IPS DF 4.7 (cell line): ENCODE data around the gene ICA1.
"Not testable (repeated sequence)": the region's sequence is repeated elsewhere in the genome, so short reads cannot be mapped to it uniquely, and the experiment has no call there.

ENCODE experiments used
- DNase-seq: peaks from one replicate; pipeline ENCODE4 v3.0.0-alpha.2; 2013; ENCODE audit warnings: low spot score; ENCODE audit errors: extremely low read depth

ICA1 gene

DNA sequence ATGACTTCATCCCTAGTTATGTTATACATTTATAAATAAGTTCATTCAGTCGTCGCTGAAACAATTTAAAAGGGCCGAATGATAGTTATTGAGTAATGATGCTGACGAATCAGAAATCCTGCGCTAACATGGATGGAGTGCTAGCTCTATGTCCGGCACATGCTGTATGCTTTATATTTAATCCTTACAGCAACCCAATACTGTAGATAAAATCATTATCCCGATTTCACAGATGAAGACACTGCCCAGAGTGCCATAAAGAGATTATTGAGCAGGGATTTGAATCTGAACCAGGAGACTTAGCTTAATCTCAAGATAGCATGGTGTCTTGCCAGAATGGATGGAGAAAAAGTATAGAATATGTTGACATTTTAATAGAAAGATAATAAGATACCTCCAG lies 1.1 kb upstream of the ICA1 start:
- DNase-seq, result no peak

DNA sequence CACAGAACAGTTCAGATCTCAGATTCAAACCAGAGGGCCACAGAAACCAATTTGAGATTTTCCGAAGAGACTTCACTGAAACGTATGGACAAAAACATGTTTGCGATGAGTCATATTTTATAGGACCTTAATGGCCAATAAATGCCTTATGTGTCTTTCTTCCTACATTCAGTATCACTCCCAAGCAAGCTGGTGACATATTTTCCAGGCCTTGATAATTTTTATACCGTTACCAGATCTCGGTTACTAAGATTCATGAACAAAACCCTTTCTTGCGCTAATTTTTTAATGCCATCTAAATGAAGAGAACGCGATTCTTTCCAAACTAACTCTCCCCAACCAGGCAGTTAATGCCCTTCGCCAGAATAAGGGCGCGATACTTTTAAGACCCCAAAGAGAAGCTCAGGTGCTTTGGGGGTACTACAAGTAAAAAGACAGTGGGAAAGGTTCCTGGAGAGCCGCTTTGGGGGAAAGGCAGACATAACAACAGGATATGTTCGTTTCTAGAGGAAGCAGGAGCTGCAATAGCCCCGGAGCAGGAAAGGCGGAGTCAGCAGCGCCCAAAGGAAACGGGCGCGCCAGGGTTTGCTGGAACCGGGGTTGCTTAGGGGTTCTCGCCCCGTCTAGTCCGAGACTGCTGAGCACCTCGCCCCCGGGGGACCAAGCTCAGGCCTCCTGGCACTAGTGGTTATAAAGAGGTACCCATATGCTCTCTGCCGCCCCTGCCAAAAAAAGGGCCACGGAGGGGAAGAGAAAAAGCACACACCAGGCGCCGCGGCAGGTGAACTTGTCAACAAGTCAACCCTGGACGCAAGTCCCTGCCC lies 884 bp downstream of the ICA1 start:
- no peak for DNase-seq

DNA sequence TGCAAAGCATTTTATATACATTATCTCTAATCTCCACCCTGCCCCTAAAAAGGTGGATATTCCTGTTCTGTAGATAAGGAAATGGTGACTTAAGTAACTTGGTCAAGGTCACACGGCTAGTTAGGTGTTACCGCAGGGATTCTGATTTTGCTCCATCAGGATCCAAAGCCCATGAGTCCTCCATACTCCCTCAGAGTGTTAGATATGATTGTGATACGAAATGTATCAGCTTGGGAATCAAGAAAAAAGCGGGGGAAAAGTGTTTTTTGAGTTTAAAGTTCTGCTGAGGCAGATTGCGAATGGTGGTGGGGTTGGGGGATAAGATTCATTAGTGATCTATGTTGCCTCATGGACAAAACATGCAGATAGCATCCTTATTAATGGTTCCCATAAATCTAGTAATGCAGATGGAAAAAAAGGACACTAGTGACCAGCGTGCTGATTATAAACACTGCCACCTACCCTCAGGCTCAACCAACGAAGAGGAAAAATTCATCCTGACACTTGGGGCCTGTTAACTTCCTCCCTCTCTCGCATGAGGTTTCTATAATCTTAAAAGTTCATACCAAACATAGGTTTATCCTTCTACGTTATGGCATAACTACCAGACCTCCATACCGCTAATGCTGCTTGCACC lies 2.3 kb downstream of the ICA1 start:
- DNase-seq, result no peak

DNA sequence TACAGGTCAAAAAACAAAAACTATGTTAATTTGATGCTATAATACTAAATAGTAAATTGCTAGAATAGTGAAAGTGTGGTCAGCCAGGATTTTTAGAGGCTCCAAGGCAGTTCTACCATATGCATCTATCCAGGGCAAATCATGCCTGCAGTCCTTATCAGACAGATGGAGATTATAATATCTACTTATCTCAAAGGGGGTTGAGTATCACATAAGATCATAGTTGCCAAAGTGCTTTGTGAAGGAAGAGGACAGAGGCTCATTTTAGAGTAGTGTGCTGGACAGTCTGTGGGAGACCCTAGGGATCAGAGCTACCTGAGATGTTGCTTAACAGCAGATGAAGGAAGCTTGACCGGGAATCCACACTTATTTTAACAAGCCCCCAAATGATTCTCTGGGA lies 3.2 kb downstream of the ICA1 start:
- no peak for DNase-seq

DNA sequence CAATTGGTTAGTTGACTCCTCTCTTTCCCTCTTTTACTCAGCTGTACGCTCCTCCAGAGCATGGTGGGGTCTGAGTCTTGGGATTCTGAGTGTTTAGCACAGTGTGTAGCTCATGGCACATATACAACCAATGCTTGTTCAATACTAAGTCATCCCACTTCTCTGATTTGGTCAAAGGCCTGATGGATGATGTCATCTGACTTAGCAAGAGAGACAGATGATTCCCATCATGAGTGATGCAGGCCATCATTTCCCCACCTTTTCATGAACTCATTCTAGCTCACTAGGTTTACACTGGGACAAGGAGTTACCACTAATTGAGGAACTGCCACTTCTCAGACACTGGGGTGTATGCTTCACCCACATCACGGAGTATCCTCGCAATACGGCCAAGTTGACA lies 3.8 kb downstream of the ICA1 start:
- DNase-seq, result no peak

DNA sequence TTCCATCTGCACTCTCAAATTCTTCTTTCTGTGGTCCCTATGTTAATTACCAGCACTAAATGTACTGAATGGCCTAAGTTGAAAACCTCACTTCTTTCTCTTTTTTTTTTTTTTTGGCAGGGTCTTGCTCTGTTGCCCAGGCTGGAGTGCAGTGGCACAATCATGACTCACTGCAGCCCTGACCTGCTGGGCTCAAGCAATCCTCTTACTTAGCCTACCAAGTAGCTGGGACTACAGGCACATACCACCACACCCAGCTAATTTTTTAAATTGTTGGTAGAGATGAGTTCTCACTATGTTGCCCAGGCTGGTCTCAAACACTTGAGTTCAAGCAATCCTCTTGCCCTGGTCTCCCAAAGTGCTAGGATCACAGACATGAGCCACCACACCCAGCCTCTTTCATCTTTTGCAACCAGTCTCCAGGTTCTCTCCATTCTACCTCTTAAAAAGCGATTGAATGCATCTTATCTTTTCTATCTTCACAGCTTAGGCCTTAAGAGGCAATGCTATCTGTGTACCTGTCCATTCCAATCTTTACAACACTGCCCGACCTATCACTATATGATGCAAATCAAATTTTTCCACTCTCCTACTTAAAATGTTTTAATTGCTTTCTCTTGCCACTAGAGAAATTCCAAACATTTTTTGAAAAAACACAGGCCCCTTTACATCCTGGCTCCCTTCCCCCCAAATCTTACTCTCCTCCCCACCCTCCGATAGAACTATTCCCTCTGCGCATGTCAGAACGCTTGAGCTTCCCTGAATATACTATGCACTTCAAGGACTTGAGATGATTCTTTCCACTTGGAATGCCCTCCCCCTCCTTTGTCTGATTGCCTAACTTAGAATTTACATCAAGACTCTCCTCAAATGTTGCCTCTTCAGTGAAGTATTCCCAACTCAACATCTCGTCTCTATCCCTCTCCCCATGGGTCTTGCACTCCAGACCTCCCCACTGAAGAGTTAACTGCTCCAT lies 6.0 kb downstream of the ICA1 start:
- DNase-seq, result no peak

DNA sequence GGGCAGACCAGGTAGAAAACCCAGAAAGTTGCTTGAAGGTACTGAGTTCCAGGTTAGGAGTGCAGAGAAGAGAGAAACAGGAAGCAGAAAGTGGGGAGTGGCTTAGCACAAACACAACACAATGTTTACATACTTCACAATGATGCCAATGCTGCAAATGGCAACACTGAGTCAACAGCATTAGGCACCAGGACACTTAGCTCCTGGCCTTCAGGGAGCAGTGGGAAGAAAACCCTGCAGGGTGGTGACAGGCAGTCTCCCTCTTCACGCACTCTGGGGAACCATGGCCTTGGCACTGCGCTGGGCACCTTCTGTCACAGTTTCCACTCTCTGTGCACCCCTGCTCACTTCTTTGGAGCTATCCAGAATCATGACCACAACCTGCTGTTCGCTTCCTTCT lies 7.3 kb downstream of the ICA1 start:
- DNase-seq, result no peak

DNA sequence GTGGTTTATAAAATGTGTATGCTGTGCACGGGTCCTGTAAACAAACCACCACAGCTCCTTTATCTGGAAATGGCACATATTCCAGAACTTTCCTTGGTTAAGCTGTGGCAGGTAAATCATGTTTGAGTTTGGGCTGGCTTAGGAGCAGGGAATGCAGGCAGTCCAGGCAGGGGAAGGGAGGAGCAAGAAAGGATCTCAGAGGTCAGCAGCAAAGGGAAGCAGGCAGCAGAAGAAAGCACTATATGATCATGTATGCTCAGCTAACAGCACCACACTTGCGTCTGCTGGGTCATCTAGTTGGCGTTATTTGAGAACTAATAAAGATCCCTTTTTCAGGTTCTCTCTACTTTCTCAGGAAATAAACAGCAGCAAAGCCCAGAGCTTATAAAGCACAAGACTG lies 7.8 kb downstream of the ICA1 start:
- DNase-seq, result no peak

DNA sequence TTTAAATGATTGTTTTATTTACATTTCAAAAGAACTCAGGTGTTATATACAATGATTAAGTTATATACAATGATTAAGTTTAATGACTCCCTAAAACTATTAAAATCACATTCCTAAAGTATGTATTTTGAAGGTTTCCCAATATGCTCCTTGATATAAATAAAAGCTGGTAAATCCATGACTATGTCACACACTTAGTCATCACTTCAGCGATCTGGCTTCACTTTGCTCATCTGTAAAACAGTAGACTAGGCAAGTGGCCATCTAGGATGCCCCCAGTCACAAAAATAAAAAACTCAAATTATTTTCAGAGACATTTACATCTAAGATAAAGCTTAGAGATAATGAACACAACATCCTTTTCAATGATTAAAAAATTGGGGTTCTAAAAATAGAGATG lies 10.8 kb downstream of the ICA1 start:
- no peak for DNase-seq

DNA sequence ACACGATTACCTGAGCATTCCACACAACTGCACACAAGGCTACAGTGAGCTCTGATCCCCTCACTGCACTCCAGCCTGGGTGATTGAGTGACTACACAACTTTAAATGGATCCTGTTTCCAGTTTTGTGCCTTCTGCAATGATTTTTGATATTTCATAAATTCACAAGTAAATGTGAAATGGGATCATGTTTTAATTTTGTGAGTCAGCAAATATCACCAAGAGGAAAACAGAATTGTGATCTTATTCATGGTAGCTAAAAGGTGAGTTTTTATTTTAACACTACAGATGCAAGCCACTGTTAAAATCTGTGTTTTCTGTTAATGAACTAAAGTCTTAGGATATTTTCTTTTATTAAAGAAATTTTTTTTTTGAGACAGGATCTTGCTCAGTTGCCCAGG lies 11.4 kb downstream of the ICA1 start:
- no peak for DNase-seq

DNA sequence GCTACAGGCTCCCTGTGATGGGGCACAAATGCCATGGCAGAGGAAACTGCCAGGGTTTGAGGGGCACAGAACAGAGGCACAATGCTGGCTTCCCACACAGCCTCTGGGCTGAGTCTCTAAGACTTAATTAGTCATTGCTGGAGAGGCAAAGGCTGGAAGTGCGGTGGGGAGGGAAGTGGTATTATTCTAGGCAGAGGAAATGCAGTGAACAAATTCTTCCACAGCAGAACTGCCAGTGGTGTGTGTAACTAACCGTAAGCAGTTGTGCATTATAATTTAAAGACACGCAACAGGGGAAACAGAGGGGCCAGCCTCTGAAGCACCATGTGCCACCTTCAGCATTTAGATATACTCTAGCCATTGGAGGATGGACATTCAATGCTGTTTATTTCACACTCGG lies 12.8 kb downstream of the ICA1 start:
- no peak for DNase-seq

DNA sequence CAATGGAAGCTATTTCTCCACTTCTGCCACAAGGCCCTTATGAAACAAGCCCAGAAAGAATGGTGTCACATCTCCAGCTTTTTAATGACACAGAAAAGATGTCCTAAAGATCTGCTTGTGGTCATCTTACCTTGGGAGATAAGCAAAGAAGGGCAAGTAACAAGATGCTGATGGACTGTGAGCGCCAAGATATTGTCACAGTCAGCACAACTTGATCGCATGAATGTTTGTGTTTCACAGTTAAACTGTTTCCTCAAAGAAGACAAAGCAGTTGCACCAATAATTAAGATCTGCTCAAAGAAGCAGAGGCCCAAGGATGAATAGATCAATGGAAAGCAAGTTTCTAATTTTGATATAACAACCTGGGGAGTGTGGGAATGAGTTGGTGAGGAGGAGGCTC lies 15.9 kb downstream of the ICA1 start:
- DNase-seq, result no peak

DNA sequence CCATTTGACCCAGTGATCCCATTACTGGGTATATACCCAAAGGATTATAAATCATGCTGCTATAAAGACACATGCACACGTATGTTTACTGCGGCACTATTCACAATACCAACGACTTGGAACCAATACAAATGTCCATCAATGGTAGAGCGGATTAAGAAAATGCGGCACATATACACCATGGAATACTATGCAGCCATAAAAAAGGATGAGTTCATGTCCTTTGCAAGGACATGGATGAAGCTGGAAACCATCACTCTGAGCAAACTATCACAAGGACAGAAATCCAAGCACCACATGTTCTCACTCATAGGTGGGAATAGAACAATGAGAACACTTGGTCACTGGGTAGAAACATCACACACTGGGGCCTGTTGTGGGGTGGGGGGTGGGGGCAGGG lies 16.9 kb downstream of the ICA1 start:
- not testable (repeated sequence) for DNase-seq

DNA sequence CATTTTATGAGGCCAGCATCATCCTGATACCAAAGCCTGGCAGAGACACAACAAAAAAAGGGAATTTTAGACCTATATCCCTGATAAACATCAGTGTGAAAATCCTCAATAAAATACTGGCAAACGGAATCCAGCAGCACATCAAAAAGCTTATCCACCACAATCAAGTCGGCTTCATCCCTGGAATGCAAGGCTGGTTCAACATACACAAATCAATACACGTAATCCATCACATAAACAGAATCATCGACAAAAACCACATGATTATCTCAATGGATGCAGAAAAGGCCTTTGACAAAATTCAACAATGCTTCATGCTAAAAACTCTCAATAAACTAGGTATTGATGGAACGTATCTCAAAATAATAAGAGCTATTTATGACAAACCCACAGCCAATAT lies 18.9 kb downstream of the ICA1 start:
- not testable (repeated sequence) for DNase-seq

DNA sequence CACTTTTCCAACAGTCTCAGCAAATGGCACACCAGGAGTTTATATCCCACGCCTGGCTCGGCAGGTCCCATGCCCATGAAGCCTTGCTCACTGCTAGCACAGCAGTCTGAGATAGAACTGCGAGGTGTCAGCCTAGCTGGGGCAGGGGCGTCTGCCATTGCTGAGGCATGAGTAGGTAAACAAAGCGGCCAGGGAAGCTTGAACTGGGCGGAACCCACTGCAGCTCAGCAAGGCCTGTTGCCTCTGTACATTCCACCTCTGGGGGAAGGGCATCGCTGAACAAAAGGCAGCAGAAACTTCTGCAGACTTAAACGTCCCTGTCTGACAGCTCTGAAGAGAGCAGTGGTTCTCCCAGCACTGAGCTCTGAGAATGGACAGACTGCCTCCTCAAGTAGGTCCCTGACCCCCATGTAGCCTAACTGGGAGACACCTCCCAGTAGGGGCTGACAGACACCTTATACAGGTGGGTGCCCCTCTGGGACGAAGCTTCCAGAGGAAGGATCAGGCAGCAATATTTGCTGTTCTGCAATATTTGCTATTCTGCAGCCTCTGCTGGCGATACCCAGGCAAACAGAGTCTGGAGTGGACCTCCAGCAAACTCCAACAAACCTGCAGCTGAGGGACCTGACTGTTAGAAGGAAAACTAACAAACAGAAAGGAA lies 22.1 kb downstream of the ICA1 start:
- not testable (repeated sequence) for DNase-seq

DNA sequence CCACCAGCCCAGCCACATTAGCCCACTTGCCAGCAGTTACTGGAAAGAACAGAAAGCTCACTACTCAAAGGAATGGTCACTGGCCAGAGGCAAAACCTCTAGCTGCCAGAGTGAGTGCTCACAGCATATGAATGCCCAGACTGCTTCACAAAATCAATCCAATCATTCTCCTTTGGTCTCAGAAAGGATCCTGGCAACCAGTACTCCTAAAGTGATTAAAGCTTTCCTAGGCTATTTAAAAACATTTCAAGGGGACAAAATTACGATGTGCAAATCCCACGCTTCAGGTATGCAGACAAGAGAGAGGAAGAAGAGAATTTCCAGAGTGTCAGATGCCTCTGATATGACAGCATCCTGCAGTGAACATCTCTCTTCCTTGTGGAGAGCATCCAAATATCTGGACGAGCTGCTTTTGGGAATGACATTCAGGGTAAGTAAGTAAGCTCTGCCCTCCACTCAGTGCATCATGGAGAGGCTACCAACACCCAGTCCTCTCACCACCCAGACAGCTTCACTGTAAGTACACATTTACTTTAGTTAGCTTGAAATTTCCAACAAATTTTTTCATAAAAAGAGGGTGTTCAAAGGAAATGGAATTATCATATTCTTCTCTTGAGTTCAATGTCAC lies 25.1 kb downstream of the ICA1 start:
- no peak for DNase-seq

DNA sequence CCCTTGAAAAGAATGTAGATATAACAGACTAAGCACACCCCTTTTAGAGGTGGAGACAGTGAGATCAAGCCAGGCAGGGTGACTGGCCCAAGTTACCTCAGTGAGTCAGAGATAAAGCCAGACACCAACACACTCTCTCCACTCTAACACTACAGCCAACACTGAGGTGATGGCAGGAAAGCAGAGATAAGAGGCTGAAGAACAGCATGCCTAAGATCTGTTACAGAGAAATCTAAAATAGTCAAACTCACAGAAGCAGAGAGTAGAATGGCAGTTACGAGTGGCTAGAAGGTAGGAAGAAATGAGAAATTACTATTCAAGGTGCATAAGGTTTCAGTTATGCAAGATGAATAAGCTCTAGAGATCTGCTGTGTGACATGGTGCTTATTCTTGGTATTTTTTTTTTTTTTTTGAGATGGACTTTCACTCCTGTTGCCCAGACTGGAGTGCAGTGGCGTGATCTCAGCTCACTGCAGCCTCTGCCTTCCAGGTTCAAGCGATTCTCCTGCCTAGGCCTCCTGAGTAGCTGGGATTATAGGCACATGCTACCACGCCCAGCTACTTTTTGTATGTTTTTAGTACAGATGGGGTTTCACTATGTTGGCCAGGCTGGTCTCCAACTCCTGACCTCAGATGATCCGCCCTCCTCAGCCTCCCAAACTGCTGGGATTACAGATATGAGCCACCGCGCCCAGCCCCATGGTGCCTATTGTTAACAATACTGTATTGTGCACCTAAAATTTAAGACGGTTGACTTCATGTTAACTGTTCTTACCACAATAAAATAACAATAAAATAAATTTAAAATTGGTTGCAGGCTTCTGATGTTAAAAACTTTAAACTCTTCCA lies 28.7 kb downstream of the ICA1 start:
- no peak for DNase-seq

DNA sequence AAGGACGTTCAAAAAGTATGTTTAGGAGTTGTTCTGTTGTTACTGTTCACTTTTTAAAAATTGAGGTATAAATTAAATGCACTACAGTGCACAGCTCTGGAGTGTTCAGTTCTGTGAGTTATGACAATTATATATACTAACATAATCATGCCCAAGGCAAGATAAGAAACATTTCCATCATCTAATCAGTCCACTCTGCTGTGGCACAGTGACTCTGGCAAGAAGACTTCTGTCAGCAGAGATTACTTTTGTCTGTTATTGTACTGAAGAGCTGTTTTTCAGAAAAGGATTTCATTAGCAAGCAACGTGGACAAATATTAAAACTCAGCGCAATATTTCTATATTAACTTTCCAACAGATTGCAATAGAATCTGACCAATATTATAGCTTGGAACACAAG lies 32.0 kb downstream of the ICA1 start:
- DNase-seq, result no peak

DNA sequence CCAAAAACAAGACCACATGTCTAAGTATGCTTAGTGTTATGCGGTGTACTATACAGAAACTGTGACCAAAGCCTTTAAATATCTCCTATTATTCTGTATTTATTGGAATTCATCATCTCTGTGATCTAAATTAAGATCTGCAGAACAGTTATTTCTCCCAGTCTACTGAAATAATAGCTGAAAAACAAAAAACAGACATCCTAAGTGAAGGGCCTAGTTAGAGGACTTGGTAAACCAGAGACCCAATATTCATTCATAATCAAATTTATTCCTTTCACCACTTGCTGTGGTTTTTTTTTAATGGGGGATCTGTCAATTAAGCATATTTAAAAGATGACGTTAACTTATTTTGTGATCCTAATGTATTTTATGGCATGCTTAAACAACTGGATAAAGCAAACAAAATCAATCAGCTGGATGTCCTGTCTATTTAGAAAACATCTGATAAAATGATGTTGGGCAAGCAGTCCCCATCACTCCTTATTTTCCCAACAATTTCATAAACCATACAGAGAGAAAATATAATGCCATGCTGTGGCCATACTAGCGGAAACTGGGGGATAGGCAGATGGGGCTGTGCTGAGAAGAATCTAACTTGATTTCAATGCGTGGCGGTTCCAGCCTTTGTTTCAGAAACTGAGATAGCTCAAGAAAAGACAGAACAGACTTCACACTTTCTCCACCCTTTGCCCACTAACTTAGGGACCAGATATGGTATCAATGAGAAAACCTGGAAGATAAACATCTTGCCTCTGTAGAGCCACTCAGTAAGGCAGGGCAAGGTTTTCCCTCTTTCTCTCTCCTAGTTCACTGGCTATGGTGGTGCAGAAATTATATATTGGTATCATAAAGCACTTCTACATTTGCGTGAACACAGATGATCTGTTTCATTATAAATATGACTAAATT lies 32.9 kb downstream of the ICA1 start:
- no peak for DNase-seq
